DMS53 treated with DMSO at 0.1 percent for 48 hours (cell line): ENCODE results near the gene NUAK2.
A peak's percentile ranks its signal among the peaks of the same experiment; 100 is the strongest.

ENCODE experiments used
- DNase-seq: peaks from one replicate; lab custom pipeline; 2025; ENCODE audit not compliant: unreplicated experiment; lab: John Stamatoyannopoulos, UW

NUAK2 gene

DNA sequence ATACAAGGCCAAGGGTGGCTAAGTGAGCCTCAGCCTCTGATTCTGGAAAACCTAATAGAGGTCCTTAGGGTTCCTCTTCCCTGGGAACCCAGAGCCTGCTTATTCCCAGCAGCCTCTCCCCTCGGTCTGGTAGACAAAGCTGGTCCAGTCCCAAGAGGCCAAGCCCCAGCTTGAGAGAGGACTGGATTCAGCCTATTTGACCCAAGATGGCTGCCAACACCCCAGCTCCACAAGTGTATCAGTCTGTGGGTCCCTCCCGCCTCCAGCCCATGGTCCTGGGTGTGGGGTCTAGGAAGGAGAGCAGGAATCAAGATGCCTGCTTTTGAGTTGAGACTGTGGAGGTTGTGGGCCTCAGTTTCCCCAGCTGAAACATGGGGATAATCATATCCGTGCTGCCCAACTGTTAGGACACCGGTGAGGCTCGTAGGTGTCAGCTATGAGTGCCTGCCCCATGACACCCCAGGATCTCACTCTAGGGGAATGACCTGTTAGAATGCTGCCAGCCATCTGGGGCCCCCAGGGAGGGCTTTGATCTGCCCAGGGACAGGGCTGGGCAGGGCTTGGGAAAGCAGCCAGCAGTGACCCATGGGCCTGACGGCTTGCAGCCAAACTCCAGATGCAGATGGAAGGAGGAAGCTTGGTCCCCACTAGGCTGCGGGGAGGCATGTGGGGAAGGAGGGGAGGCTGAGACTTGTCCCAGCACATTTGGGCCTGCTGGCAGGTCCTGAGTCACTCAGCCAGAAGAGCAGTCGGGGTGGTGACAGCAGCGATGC is 45.4 kb downstream of the NUAK2 start:
- DNase-seq: no peak

DNA sequence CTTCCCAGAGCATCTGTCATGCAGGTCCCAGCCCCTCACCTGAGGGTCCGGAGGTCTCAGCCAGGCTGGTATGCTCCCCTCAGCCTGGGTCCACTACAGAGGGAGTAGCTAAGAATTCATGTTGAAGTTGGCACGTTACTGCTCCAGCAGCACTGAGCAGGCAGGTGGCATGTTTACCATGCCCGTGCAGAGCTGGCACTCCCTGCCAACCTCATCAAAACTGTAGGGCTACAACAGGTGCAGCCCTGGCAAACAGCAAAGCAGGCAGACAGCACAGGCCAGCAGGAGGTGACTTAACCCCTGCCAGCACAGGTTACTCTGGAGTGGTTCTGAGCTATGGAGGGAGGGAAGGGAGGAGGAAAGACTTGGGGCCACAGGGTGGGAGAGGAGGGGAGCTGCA is 46.4 kb downstream of the NUAK2 start:
- peak; percentile 49 for DNase-seq

DNA sequence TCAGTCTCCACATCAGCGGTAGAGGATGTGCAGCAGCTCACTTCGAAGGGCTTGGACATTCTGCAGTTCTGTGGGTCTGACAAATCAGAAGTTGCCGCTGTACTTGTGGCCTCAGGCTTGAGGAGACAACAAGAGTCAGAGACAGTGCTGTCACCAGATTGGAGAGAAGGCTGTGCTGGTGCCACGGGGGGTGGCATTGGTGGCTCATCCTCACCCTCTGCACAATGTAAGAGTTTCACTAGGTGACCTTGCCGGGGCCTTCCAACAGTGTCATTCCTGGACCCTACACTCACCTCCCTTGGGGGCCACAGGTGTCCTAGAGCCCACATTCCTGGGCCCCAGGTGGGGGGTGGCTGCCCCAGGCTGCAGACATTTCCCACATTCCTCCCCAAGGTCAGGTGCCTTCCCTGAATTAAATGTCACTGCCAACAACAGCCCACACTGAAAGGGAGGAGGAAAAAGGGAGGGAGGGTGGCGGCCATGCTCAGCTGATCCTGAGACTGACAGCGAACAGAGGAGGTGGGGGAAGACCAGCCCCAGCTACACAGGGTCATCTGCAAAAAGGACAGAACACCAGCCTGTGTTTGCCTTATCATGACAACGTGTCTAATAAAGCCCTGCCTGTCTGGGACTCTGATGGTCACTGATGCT is 47.4 kb downstream of the NUAK2 start:
- no peak for DNase-seq

DNA sequence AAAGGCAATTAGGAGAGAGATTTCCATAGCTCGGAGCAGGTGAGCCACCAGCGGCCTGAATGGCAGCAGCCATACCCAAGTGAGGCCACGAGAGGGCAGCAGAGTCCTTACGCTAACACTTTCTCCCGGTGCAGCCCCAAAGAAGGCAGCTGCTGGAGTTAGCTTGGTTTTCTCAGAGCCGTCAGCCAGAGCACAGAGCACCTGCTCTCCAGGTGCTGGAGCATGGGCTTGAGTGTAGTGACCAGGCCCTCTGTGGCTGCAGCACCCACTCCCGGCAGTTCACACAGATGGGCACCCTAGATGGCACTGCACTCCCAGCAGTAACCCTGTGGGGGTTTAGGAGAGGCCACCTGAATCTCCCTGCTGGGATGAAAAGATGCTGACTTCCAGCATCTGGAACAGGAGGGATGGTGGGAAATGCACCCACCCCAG is 48.0 kb downstream of the NUAK2 start:
- peak; percentile 97 for DNase-seq

DNA sequence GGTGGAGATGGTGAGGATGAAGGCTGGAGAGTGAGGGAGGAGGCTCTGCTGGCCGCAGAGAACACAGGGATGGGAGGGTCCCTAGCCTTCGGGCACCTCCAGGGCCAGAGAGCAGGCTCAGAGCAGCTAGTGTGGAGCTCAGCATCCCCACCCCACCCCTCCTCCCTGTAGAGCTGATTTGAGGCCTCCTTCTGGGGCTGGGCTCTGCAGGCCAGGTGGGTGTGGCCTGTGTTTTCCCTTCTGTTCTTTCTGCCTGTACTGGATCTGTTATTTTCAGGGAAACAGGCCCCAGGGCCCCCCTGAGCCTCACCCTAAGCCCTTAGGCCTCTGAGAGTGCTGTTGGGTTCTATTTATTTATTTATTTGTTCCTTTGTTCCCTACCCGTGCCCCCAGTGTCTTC is 49.0 kb downstream of the NUAK2 start:
- DNase-seq: no peak

DNA sequence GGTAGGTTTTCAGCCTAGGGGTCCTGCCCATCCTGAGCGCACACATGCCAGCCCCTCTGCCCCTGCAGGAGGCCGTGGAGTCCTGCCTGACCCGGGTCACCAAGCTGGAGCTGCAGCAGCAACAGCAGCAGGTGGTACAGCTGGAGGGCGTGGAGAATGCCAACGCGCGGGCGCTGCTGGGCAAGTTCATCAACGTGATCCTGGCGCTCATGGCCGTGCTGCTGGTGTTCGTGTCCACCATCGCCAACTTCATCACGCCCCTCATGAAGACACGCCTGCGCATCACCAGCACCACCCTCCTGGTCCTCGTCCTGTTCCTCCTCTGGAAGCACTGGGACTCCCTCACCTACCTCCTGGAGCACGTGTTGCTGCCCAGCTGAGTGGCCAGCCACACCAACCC is 49.8 kb downstream of the NUAK2 start:
- DNase-seq: no peak

DNA sequence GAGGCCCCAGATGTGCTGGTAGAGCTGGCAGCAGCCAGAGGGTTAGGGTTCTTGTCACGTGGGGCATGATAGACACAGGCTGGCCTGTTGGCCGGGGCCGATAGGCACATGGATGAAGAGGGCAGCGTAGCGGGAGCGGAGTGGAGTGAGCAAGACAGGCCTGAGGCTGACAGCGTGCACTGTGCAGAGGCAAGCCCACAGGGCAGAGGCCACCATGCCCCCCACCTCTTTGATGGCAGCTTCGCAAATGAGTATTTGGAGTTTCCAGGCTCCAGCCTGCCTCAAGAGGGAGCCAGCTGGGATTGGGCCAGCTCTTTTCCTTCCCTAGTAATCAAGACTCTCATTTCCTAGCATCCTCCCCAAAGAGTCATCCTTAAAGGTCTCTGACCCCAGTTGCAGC is 50.3 kb downstream of the NUAK2 start:
- peak; percentile 63 for DNase-seq

DNA sequence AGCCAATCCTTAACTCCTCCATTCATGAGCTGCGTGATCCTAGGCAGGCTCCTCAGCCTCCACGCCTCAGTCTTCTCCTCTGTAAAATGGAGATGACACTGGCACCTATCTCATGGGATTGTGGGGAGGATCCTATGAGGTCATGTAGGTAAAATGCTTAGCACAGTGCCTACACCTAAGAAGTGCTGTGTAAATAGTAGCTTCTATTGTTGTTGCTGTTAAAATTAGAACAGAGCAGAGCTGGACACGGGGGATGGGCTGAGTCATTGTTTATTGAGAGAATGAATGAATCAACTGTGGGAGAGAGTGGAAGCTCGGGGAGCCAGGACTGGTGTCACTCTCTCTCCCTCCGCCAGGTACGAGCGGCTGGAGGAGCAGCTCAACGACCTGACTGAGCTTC is 50.8 kb downstream of the NUAK2 start:
- peak; percentile 99 for DNase-seq

DNA sequence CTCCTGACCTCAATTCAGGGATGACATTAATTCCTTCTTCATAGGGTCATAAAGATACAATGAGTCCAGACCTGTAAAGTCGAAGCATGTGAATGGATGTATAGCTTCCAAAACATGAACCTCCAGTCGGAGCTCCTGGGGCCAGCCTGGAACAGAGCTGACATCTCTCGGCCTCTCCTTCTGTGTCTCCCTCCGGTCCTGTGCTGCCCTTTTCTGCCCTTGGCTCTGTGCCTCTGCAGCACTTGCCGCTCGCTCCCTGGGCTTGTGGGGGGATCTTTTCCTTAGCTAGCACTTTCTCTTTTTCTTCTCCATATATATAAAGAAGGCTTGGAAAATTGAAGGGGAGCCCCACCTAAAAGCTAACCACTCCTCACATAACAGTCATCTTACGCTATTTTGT is 51.3 kb downstream of the NUAK2 start:
- DNase-seq: no peak

DNA sequence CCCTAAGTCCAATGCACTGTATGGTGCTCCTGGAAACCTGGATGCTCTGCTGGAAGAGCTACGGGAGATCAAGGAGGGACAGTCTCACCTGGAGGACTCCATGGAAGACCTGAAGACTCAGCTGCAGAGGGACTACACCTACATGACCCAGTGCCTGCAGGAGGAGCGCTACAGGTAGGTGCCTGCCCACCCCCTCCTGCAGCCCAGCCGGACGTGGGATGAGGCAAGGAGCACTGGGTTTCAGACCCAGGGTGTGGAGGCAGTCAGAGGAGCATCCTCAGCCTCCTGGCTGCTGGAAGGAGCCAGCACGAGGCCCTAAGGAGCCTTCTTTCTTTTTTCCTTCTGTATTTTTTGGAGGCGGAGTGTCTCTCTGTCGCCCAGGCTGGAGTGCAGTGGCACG is 51.8 kb downstream of the NUAK2 start:
- DNase-seq: no peak

DNA sequence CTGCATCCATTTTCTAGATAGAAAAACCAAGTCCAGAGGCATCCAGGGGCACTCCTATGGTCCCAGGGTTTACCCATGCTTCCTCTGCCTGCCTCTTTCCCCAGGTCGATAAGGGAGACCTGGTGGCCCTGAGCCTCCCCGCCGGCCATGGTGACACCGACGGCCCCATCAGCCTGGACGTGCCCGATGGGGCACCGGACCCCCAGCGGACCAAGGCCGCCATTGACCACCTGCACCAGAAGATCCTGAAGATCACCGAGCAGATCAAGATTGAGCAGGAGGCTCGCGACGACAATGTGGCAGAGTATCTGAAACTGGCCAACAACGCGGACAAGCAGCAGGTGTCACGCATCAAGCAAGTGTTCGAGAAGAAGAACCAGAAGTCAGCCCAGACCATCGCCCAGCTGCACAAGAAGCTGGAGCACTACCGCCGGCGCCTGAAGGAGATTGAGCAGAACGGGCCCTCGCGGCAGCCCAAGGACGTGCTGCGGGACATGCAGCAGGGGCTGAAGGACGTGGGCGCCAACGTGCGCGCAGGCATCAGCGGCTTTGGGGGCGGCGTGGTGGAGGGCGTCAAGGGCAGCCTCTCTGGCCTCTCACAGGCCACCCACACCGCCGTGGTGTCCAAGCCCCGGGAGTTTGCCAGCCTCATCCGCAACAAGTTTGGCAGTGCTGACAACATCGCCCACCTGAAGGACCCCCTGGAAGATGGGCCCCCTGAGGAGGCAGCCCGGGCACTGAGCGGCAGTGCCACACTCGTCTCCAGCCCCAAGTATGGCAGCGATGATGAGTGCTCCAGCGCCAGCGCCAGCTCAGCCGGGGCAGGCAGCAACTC is 52.5 kb downstream of the NUAK2 start:
- DNase-seq: no peak

DNA sequence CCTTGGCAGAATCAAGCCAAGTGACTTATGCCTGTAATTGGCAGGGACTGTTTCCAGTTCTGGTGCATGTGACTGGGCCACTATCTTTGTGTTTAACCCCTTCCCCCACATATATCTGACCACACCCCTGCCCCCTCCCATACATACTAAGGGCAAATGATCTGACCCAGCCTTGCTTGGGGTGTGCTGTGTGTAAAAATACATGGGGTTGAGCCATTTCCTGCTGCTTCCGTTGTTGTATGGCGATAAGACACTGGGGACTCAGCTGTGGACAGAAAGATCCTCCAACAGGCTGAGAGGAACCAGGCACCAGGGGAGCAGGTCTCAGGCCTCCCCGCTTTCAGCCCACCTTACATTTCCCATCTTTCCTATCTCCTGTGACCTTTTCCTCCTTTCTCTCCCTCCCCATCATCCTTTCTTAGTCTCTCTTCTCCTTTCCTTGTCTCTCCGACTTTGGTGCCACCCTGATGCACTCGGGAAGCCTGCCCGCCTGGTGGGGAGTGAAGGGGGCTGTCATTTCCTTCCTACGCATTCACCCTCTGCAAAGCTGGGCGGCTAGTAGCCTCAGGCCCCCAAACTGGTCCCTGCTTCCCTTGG is 54.1 kb downstream of the NUAK2 start:
- DNase-seq: no peak

DNA sequence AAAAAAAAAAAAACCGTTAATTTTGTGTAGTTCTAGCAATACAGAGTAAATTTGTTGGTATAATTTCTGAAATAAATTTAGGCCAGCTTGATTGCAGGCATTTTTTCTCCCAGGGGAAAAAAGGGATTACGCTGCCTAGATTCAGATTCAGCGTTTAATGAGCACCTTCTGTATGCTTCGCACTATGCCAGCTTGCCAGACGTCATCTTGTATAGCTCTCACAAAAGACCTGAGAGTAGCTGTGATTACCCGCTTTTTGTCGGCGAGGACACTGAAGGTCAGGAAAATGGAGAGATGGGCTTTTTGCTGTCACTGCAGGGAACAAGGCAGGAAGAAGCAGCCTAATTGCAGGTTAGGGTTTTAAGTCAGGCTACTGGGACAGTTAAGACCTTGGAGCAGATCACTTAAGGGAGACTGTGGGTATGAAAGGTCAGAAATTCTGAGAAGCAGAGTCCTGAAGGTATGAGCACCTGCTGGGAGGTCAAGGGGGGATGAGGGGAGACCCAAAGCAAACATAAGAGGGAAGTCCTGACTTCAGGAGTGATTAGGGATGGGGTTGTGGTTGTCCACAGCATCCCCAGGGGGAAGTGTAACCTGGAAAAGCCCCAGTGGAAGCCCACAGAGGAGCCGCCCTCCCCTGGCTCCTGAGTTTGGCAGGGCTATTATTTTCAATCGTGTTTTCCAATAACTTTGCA is 54.8 kb downstream of the NUAK2 start:
- no peak for DNase-seq

DNA sequence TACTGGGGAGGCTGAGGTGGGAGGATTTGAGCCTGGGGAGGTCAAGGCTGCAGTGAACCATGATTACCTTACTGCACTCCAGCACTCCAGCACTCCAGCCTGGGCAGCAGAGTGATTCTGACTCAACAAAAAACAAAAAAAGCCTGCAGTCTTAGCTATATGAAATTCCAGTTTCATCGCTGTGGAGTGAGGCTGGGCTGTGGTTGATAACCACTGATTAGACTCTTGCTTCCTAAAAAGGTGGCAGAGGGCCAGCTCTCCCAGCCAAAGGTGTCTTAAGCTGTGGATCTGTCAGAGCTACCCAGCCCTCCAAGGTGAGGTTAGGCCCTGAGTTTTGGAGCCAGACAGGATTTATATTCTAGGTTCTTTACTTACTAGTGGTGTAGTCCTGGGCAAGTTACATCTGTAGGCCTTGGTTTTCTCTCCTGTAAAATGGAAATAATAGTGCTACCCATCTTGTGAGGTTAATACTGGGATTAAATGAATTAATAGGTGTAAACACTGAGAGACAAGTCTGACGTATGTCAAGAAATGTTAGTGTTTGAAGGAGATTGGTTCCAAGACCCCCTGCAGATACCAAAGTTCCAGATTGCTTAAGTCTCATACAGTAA is 57.9 kb downstream of the NUAK2 start:
- no peak for DNase-seq

DNA sequence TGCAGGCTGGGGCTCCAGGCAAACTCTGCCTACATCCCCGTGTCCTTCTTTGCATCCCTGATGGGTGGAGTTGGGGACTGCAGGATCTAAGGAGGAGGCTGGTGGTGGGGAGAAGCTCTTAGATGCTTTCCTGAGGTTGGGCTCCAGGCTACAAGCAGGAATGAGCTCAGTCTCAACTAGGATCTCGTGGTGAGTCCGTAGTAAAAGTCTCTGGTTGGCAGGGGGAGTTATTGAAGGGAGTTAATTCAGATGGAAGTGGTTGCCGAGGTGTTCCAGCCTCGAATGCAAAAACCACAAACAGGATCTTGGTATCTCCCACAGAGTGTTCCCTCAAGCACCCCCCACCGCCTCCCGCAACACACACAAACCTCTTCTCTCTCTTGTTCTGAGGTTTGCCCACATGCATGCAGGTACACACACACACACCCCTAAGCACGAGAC is 58.8 kb downstream of the NUAK2 start:
- no peak for DNase-seq

DNA sequence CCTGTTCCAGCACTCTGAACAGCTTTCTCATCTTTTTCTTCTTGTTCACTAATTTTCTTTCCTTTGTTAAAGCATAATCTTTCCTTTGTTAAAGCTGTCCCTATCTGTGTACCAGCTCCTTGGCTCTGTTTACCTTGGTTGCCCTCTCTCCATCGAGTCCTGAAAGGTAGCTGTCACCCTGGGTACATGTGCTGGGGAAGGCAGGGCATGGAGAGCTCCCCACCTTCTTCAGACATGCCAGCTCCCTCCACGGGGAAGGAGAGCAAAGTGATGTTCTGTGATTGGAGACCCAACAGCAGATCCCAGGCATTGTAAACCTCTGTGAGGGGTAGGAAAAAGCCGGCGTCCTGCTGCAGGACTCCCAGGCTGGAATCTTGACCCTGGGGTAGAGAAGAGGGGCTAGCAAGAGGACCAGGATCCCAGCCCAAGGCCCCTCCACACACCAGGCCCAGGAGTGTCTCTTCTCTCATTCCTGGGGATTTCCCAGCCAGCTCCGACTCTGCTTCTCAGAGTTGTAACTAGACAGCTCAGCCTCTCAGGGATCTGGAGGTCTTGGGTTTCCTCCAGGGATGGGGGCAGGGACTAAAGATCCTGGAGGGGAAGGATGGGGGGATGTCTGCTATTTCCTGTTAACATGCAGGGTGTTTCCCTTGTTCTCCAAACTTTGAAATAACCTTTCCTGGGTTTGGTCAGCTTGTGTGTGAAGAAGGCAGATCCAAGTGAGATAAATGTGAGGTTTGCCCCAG is 59.4 kb downstream of the NUAK2 start:
- no peak for DNase-seq

DNA sequence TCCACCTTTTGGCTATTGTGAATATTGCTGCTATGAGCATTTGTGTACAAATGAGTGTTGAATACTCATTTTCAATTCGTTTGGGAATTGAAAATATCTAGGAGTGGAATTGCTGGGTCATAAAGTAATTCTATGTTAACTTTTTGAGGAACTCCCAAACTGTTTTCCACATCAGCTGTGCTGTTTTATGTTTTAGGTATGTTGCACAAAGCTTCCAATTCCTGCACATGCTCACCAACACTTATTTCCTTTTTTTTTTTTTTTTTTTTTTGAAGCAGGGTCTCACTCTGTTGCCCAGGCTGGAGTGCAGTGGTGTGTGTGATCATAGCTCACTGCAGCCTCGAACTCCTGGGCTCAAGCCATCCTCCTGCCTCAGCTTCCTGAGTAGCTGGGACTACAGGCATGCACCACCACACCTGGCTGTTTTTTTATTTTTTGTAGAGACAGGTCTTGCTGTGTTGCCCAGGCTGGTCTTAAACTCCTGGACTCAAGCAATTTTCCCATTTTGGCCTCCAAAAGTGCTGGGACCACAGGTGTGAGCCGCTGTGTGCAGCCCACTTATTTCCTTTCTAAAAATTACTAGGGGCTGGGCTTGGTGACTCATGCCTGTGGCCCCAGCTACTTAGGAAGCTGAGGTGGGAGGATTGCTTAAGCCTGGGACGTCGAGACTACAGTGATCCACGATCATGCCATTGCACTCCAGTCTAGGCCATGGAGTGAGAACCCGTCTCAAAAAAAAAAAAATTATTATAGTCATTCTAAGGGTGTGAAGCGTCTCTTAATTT is 60.4 kb downstream of the NUAK2 start:
- DNase-seq: no peak

DNA sequence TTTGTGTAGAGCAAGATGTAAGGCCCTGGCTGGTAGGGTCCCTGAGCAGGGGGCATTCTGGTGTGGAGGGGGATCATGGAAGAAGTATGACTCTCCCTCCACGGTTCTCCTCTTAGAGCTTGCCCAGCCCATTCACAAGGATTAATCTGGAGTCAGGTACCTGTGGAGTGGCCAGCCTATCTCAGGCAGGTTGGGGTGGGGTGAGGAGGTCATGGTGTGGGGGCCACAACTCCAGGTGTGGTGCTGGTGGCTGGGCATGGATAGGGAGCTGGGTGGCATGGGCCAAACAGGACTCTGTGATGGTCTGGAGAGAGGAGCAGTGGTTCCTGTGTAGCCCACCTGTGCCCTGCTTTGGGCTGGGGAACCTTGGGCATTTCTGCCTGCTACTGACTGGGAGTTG is 61.5 kb downstream of the NUAK2 start:
- DNase-seq: no peak

DNA sequence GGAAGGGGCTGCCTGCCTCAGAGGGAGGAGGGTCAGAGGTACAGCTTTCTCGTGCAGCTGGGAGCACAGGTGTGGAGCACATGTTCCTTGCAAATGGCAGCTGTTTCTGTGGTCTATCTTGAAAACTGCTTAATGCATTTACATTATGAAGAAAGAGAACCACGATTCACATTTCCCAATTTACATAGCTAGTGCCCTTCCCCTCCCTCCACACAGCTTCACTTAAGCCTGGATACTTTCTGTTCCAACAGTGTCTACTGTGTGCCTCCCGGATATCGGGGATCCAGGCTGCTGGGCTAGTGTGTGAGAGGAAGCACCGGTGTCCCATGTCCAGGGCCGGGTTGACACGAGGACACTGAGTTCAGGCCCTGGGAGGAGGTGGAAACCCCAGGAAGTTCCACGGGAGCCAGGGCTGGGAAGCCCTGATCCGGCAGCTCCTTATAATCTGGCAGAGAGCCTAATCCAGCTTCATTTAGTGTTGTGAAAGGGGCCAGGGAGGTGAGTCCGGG is 62.2 kb downstream of the NUAK2 start:
- DNase-seq: no peak
